WERI-Rb-1 (cell line): ENCODE data around the gene CPNE5.
A peak's percentile ranks its signal among the peaks of the same experiment; 100 is the strongest.

ENCODE experiments used
- DNase-seq: peaks from one replicate; pipeline ENCODE4 v3.0.0-alpha.2; 2020
- H3K27ac ChIP-seq: fragments of 250-450 bp; sonication (Bioruptor Pico); 2 replicates; pipeline ENCODE4 v1.5.1; 2020; ENCODE audit warnings: mild to moderate bottlenecking, moderate library complexity
- H3K27me3 ChIP-seq: fragments of 250-450 bp; sonication (Bioruptor Pico); 2 replicates; pipeline ENCODE4 v1.5.1; 2021; ENCODE audit warnings: mild to moderate bottlenecking, low read depth, moderate library complexity; ENCODE audit not compliant: insufficient read depth, severe bottlenecking
- H3K36me3 ChIP-seq: fragments of 250-450 bp; sonication (Bioruptor Pico); 2 replicates; pipeline ENCODE4 v1.5.1; 2020; ENCODE audit warnings: mild to moderate bottlenecking, moderate library complexity
- H3K4me3 ChIP-seq: 2 replicates; pipeline ENCODE4 v1.5.1; 2011; ENCODE audit warnings: low read depth, mild to moderate bottlenecking, control low read depth, low read length
- H3K9me3 ChIP-seq: fragments of 250-450 bp; sonication (Bioruptor Pico); 2 replicates; pipeline ENCODE4 v1.5.1; 2021; ENCODE audit warnings: mild to moderate bottlenecking, moderate library complexity; ENCODE audit not compliant: severe bottlenecking
- TF ChIP-seq, protein P1 (sequence below): IDR thresholded peaks from 2 replicates; pipeline ENCODE4 v1.5.1; 2011; ENCODE audit warnings: low read depth, mild to moderate bottlenecking, control low read depth, inconsistent platforms, low read length

Gene CPNE5

DNA sequence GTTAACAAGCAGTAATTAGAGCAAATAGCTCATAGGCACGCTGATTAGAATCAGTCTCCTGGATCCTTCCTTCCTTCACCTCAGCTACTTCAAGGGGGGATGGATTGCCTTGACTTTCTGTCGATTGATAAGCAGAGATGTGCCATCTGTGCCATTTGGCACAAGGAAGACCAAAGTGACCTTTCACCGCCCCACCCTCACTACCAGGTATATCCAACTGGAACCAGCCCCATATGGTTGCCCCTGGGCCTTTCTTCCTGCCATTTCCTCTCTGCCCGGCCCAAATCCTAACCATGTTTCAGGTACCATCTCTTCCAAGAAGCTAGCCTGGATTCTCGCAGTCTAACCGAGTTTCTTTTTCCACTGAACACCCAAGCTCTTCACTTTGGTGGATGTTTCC is 8.7 kb upstream of the CPNE5 start:
- H3K27ac ChIP-seq, result peak overlapping the region; percentile 82

DNA sequence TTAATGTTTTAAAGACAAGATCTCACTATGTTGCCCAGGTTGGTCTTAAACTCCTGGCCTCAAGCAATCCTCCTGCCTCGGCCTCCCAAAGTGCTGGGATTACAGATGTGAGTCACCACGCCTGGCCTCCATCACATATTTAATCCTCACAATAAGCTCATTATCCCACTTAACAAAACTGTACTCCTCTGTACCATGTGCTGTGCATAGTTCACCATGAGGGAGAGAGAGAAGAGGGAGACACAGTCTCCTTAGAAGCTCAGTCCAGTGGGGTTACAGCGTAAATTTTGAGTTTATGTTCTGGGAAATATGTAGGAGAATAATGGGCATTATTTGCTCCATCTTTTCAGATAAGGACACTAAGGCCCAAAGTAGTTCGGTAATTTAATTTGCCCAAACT is 7.9 kb upstream of the CPNE5 start:
- H3K27ac ChIP-seq, result peak overlapping the region; percentile 82
- no peaks in the 10 kb centered on the region for H3K27me3 ChIP-seq
- H3K4me3 ChIP-seq, result no peak overlapping the region
- H3K36me3 ChIP-seq, result peaks cover 1% of the 10 kb centered on the region
- TF ChIP-seq, protein P1, sequence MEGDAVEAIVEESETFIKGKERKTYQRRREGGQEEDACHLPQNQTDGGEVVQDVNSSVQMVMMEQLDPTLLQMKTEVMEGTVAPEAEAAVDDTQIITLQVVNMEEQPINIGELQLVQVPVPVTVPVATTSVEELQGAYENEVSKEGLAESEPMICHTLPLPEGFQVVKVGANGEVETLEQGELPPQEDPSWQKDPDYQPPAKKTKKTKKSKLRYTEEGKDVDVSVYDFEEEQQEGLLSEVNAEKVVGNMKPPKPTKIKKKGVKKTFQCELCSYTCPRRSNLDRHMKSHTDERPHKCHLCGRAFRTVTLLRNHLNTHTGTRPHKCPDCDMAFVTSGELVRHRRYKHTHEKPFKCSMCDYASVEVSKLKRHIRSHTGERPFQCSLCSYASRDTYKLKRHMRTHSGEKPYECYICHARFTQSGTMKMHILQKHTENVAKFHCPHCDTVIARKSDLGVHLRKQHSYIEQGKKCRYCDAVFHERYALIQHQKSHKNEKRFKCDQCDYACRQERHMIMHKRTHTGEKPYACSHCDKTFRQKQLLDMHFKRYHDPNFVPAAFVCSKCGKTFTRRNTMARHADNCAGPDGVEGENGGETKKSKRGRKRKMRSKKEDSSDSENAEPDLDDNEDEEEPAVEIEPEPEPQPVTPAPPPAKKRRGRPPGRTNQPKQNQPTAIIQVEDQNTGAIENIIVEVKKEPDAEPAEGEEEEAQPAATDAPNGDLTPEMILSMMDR, result no peak
- H3K9me3 ChIP-seq, result peaks cover 2% of the 10 kb centered on the region
- DNase-seq, result peak; percentile 62

More for the DNA sequence above, 8.7 kb upstream of the CPNE5 start:
- peaks cover 7% of the 10 kb centered on the region for H3K36me3 ChIP-seq
- H3K27me3 ChIP-seq, result no peaks in the 10 kb centered on the region
- H3K4me3 ChIP-seq, result no peak overlapping the region
- DNase-seq, result no peak
- TF ChIP-seq, protein P1, result no peak
- H3K9me3 ChIP-seq, result peaks cover 2% of the 10 kb centered on the region

DNA sequence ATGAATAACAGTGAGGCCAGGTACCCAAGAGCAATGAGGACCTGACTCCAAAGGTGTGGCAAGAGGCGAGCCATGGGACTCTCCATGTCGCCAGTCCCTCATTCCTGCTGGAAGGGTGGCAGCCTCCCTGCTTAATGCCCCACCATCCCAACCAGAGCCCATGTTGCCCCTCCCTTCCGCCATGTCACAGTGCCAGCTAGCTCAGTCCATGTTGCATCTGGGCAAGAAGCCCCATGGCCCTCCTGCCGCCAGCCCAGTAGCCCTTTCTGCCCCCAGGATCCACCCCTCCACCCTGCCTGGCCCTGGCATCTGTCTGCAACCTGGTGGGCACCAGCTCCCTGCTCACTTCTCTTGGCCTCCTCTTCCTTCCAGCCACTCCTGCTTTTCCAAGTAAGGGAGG is 6.0 kb upstream of the CPNE5 start:
- TF ChIP-seq, protein P1, result no peak
- H3K27ac ChIP-seq, result no peak overlapping the region
- no peaks in the 10 kb centered on the region for H3K27me3 ChIP-seq
- H3K36me3 ChIP-seq, result no peaks in the 10 kb centered on the region
- no peak for DNase-seq
- peaks cover 2% of the 10 kb centered on the region for H3K9me3 ChIP-seq
- H3K4me3 ChIP-seq, result no peak overlapping the region

DNA sequence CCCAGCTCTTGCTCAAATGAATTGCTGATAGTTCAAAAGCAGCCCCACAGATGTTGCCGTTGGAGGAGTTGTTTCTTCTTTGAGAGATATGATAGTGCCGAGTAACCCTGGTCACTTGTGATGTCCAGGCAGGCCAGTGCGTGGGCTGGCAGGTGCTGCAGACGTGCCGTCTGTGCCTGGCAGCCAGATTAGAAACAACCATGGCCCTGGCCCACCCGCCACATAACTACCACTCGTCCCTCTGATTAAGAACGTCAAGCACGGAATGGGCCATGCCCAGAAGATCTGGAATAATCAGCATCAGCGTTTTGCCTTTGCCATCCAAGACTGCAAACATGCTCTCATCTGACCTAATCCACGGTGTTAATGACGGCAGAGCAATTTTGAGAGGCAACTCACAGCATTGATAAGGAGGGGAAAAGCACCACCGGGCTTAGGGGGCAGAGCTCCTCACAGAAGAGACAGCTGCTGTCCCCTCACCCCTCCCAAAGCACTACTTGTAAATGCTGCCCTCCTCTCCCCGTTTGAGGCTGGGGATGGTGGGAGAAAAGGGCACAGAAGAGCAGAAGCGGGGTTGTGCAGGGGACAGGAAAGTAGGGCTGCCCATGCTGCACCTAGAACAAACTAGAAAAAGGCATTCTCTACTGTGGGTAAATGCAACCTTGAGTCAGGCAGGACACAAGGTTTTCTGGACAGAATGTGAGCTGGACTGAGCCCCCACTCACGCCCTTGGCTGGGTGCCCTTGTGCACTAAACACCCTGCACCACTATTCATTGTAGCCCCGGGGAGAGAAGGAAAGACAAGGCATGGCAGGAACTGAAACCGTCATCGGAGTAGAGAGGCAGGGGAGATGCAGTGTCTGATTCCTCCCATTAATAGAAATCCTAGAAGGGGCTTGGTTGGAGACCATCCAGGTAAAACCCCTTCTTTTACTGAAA is 5.3 kb upstream of the CPNE5 start:
- H3K27me3 ChIP-seq, result no peaks in the 10 kb centered on the region
- TF ChIP-seq, protein P1, result no peak
- no peak for DNase-seq
- H3K9me3 ChIP-seq, result peaks cover 2% of the 10 kb centered on the region
- H3K4me3 ChIP-seq, result no peak overlapping the region
- H3K27ac ChIP-seq, result no peak overlapping the region
- H3K36me3 ChIP-seq, result no peaks in the 10 kb centered on the region

DNA sequence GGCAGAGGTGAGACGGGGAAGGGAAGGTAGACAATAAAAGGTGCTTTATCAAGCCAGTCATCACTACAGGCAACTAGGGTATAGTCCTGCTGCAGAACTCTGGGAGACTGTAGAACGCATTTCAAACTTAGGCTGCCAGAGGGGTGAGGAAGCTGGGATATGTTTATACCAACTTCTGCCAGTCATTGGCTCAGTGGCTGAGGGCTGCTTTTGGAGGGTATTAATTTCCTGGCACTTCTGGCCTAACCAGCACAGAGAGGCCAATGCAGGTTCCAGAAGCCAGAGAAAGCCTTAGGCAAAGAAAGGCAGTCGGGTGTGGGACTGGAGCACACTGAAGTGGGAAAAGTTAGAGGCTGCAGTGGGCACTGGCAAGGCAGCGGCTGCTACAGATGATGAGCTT is 3.9 kb upstream of the CPNE5 start:
- no peak for DNase-seq
- Histone ChIP-seq H3K9me3 (peaks cover 2% of the 10 kb centered on the region), H3K4me3 (no peak overlapping the region), H3K27me3 (peaks cover 5% of the 10 kb centered on the region), H3K27ac (no peak overlapping the region), H3K36me3 (no peaks in the 10 kb centered on the region)
- TF ChIP-seq, protein P1, result no peak
